ENCODE measurements around the gene GDPGP1. TPM values are rescaled to one million over a fixed set of nuclear protein-coding genes. Genes with fewer than 3 reads are reported as not detected.

Gene GDPGP1
- polyA plus RNA-seq, 1 donor from 2014 or later: 4.3 TPM

DNA sequence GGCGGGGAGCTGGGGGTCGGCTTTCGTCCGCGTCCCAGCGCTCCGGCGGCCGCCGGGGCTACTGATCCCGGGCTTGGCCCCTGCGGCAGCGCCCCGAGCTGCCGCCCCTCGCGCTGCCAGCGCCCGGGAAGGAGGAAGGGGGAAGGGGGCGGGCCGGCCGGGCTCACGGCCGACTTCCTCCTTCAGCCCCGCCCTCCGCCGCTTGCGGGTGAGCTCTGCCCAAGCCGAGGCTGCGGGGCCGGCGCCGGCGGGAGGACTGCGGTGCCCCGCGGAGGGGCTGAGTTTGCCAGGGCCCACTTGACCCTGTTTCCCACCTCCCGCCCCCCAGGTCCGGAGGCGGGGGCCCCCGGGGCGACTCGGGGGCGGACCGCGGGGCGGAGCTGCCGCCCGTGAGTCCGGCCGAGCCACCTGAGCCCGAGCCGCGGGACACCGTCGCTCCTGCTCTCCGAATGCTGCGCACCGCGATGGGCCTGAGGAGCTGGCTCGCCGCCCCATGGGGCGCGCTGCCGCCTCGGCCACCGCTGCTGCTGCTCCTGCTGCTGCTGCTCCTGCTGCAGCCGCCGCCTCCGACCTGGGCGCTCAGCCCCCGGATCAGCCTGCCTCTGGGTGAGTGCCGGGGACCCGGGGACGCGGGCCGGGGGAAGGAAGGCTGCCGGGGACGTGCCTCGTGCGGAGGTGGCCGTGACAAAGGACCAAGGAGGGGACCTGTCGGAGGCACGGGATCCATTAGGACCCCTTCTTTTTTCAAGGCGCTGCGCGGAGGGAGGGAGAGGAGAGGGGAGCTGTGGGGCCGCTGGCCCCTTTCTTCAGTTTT, 32.7 kb upstream of the GDPGP1 start, which contains the start of gene SEMA4B:
TSS of gene SEMA4B (plus strand) at position 201 of the 814 bp plus-strand sequence. CDS start at position 450, 249 bp downstream.
- Histone ChIP-seq H3K27ac (ENCODE audit: low read length) (peak within 1 kb of the TSS; percentile 80), H3K27me3 (ENCODE audit: insufficient read depth, low read depth, low read length) (no peaks in the 10 kb centered on the region), H3K4me3 (ENCODE audit: low read length) (peak within 1 kb of the TSS; percentile 89), H2AFZ (ENCODE audit: low read depth, low read length) (peak within 1 kb of the TSS; percentile 88), H3K4me2 (ENCODE audit: low read length) (peak within 1 kb of the TSS; percentile 95), H3K9me3 (ENCODE audit: low read length) (no peaks in the 10 kb centered on the region), H3K79me2 (replicated peaks; ENCODE audit: insufficient read depth, low read length) (peaks cover 33% of the 10 kb centered on the region), H3F3A (ENCODE audit: insufficient read depth, low read length, poor library complexity, severe bottlenecking) (no peaks in the 10 kb centered on the region), H3K9ac (ENCODE audit: low read length) (peak within 1 kb of the TSS; percentile 91), H4K20me1 (ENCODE audit: insufficient read depth) (no peaks in the 10 kb centered on the region), H3K9me2 (ENCODE audit: insufficient read depth, low read length) (no peaks in the 10 kb centered on the region), H3K36me3 (ENCODE audit: insufficient read depth, low read length) (no peaks in the 10 kb centered on the region)
- TF ChIP-seq CTCF (IDR thresholded peaks at IDR 0.05; ENCODE audit: poor library complexity, severe bottlenecking) (no peak), EP300 (conservative IDR thresholded peaks at IDR 0.05; ENCODE audit: poor library complexity, severe bottlenecking) (no peak), EZH2 (IDR thresholded peaks at IDR 0.05; ENCODE audit: borderline replicate concordance, insufficient read depth, low read length, poor library complexity, severe bottlenecking) (no peak), RAD21 (conservative IDR thresholded peaks at IDR 0.05) (peak; percentile 34), SMC3 (conservative IDR thresholded peaks at IDR 0.05; ENCODE audit: poor library complexity) (peak; percentile 34), REST (IDR thresholded peaks at IDR 0.05; ENCODE audit: borderline replicate concordance) (no peak), TAF1 (IDR thresholded peaks at IDR 0.05; ENCODE audit: low read depth) (no peak), POLR2AphosphoS5 (IDR thresholded peaks at IDR 0.05) (peak; percentile 54), MXI1 (conservative IDR thresholded peaks at IDR 0.05; ENCODE audit: poor library complexity, severe bottlenecking) (peak; percentile 56)

- Histone ChIP-seq H2AFZ (ENCODE audit: low read depth, low read length) (peak overlapping the region; percentile 71), H3K36me3 (ENCODE audit: insufficient read depth, low read length) (no peaks in the 10 kb centered on the region), H3K4me2 (ENCODE audit: low read length) (peak overlapping the region; percentile 95), H3K79me2 (replicated peaks; ENCODE audit: insufficient read depth, low read length) (peaks cover 37% of the 10 kb centered on the region), H3K27ac (ENCODE audit: low read length) (peak overlapping the region; percentile 80), H3K9ac (ENCODE audit: low read length) (peak overlapping the region; percentile 91), H3K27me3 (ENCODE audit: insufficient read depth, low read depth, low read length) (no peaks in the 10 kb centered on the region), H3K9me2 (ENCODE audit: insufficient read depth, low read length) (no peaks in the 10 kb centered on the region), H3K9me3 (ENCODE audit: low read length) (no peaks in the 10 kb centered on the region), H3K4me3 (ENCODE audit: low read length) (peak overlapping the region; percentile 89), H4K20me1 (ENCODE audit: insufficient read depth) (no peaks in the 10 kb centered on the region), H3F3A (ENCODE audit: insufficient read depth, low read length, poor library complexity, severe bottlenecking) (no peaks in the 10 kb centered on the region)
- TF ChIP-seq EP300 (conservative IDR thresholded peaks at IDR 0.05; ENCODE audit: poor library complexity, severe bottlenecking) (no peak), MXI1 (conservative IDR thresholded peaks at IDR 0.05; ENCODE audit: poor library complexity, severe bottlenecking) (no peak), REST (IDR thresholded peaks at IDR 0.05; ENCODE audit: borderline replicate concordance) (no peak), POLR2AphosphoS5 (IDR thresholded peaks at IDR 0.05) (no peak), EZH2 (IDR thresholded peaks at IDR 0.05; ENCODE audit: borderline replicate concordance, insufficient read depth, low read length, poor library complexity, severe bottlenecking) (no peak), RAD21 (conservative IDR thresholded peaks at IDR 0.05) (no peak)
These were observed 32.0 kb upstream of the GDPGP1 start for GRCh38 chr15:90201944-90202375.

Measured in neural cell (in vitro differentiated cells).